Effector CD4-positive, alpha-beta T cell (primary cell): ENCODE measurements around the gene PDZD2.
"Not testable (repeated sequence)": the region's sequence is repeated elsewhere in the genome, so short reads cannot be mapped to it uniquely, and the experiment has no call there.

Experiments used
- DNase-seq: peaks from one replicate; pipeline ENCODE4 v3.0.0-alpha.2; 2020

Gene PDZD2

GRCh38 chr5:31738199-31738598 lies 99.3 kb downstream of the PDZD2 start:
- no peak for DNase-seq

- no peak for DNase-seq
Observed at GRCh38 chr5:31741496-31741895, 102.6 kb downstream of the PDZD2 start.

- no peak for DNase-seq
Observed at GRCh38 chr5:31743678-31744077, 104.7 kb downstream of the PDZD2 start.

- DNase-seq: no peak
Observed at GRCh38 chr5:31748458-31749172, 109.7 kb downstream of the PDZD2 start.

- no peak for DNase-seq
Observed at GRCh38 chr5:31750215-31750614, 111.3 kb downstream of the PDZD2 start.

- DNase-seq: no peak
Observed at GRCh38 chr5:31751610-31752009, 112.7 kb downstream of the PDZD2 start.

GRCh38 chr5:31753700-31754357 lies 114.9 kb downstream of the PDZD2 start:
- DNase-seq: no peak

GRCh38 chr5:31754358-31754704 lies 115.4 kb downstream of the PDZD2 start:
- DNase-seq: no peak

- no peak for DNase-seq
Observed at GRCh38 chr5:31754741-31755675, 116.1 kb downstream of the PDZD2 start.

- DNase-seq: no peak
Observed at GRCh38 chr5:31755676-31756230, 116.8 kb downstream of the PDZD2 start.

- no peak for DNase-seq
Observed at GRCh38 chr5:31757806-31758205, 118.9 kb downstream of the PDZD2 start.

- DNase-seq: no peak
Observed at GRCh38 chr5:31758803-31759425, 120.0 kb downstream of the PDZD2 start.

GRCh38 chr5:31759925-31760324 lies 121.0 kb downstream of the PDZD2 start:
- no peak for DNase-seq

GRCh38 chr5:31761877-31762276 lies 122.9 kb downstream of the PDZD2 start:
- no peak for DNase-seq

- no peak for DNase-seq
Observed at GRCh38 chr5:31763424-31763823, 124.5 kb downstream of the PDZD2 start.

GRCh38 chr5:31764687-31765086 lies 125.8 kb downstream of the PDZD2 start:
- DNase-seq: not testable (repeated sequence)

- DNase-seq: no peak
Observed at GRCh38 chr5:31767335-31768031, 128.6 kb downstream of the PDZD2 start.

- DNase-seq: no peak
Observed at GRCh38 chr5:31768046-31768445, 129.1 kb downstream of the PDZD2 start.

- no peak for DNase-seq
Observed at GRCh38 chr5:31768784-31769183, 129.9 kb downstream of the PDZD2 start.

- DNase-seq: no peak
Observed at GRCh38 chr5:31769530-31769929, 130.6 kb downstream of the PDZD2 start.

- no peak for DNase-seq
Observed at GRCh38 chr5:31770132-31770720, 131.3 kb downstream of the PDZD2 start.

GRCh38 chr5:31770998-31771397 lies 132.1 kb downstream of the PDZD2 start:
- no peak for DNase-seq
